Measurements from ENCODE around the gene CCNT1. TPM values are rescaled to one million over a fixed set of nuclear protein-coding genes. Genes with fewer than 3 reads are reported as not detected.

Gene CCNT1
- total and polyA plus RNA-seq, 4 donors, result 3.2 to 18.2 (median 10.4) TPM

GRCh38 chr12:48687592-48687991, 28.9 kb downstream of the CCNT1 start:
- 94% methylated on average over 4 of the region's 4 CpGs for WGBS
- Histone ChIP-seq H3K4me1 (ENCODE audit: control insufficient read depth in 4 of 4, insufficient read depth in 4 of 4, low read length in 3 of 4) (peaks cover 0 to under 1% (median 0%) of the 10 kb centered on the region in 4 donors), H3K4me3 (ENCODE audit: low read depth in 1 of 3, low read length in 3 of 3) (no peak overlapping the region), H3K27ac (ENCODE audit: low read depth in 1 of 2, low read length in 2 of 2) (no peak overlapping the region), H3K9me3 (ENCODE audit: control insufficient read depth in 4 of 4, low read length in 3 of 4) (no peaks in the 10 kb centered on the region), H3K9ac (ENCODE audit: low read depth in 1 of 2, low read length in 2 of 2) (no peak overlapping the region), H3K36me3 (ENCODE audit: control insufficient read depth in 4 of 4, insufficient read depth in 3 of 4, low read depth in 1 of 4, low read length in 3 of 4) (peaks cover 3 to 18% (median 9%) of the 10 kb centered on the region in 4 donors), H3K27me3 (ENCODE audit: control insufficient read depth in 4 of 4, insufficient read depth in 4 of 4, low read length in 3 of 4) (no peaks in the 10 kb centered on the region)
- TF ChIP-seq REST (IDR thresholded peaks at IDR 0.05) (no peak), HNF4G (IDR thresholded peaks at IDR 0.05) (no peak), SP1 (IDR thresholded peaks at IDR 0.05) (no peak), YY1 (IDR thresholded peaks at IDR 0.05) (no peak), TAF1 (conservative IDR thresholded peaks at IDR 0.05) (no peak), ZBTB33 (IDR thresholded peaks at IDR 0.05) (no peak), ATF3 (IDR thresholded peaks at IDR 0.05) (no peak), HNF4A (conservative IDR thresholded peaks at IDR 0.05) (no peak), EGR1 (IDR thresholded peaks at IDR 0.05; ENCODE audit: low read depth in 2 of 2) (no peak), JUND (IDR thresholded peaks at IDR 0.05) (no peak), GABPA (IDR thresholded peaks at IDR 0.05 in 1 of 2, conservative IDR thresholded peaks at IDR 0.05 in 1 of 2) (no peak), RXRA (IDR thresholded peaks at IDR 0.05) (no peak), NR2F2 (IDR thresholded peaks at IDR 0.05) (no peak), FOXA1 (IDR thresholded peaks at IDR 0.05) (no peak), RAD21 (IDR thresholded peaks at IDR 0.05) (no peak)
- TF ChIP-seq, protein P1, sequence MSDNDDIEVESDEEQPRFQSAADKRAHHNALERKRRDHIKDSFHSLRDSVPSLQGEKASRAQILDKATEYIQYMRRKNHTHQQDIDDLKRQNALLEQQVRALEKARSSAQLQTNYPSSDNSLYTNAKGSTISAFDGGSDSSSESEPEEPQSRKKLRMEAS (IDR thresholded peaks at IDR 0.05), result no peak
- TF ChIP-seq, protein P2, sequence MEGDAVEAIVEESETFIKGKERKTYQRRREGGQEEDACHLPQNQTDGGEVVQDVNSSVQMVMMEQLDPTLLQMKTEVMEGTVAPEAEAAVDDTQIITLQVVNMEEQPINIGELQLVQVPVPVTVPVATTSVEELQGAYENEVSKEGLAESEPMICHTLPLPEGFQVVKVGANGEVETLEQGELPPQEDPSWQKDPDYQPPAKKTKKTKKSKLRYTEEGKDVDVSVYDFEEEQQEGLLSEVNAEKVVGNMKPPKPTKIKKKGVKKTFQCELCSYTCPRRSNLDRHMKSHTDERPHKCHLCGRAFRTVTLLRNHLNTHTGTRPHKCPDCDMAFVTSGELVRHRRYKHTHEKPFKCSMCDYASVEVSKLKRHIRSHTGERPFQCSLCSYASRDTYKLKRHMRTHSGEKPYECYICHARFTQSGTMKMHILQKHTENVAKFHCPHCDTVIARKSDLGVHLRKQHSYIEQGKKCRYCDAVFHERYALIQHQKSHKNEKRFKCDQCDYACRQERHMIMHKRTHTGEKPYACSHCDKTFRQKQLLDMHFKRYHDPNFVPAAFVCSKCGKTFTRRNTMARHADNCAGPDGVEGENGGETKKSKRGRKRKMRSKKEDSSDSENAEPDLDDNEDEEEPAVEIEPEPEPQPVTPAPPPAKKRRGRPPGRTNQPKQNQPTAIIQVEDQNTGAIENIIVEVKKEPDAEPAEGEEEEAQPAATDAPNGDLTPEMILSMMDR (IDR thresholded peaks at IDR 0.05; ENCODE audit: low read depth, low read length, missing input control), result no peak
- no peak for DNase-seq (ENCODE audit: low spot score)
